ENCODE data around the gene MLLT3. TPM values are rescaled to one million over a fixed set of nuclear protein-coding genes. Genes with fewer than 3 reads are reported as not detected.

MLLT3 gene
- total and polyA plus RNA-seq, 9 donors: 8.7 to 15.4 (median 13.8) TPM

GRCh38 chr9:20320921-20321320, 301.4 kb downstream of the MLLT3 start:
- Histone ChIP-seq H3K27ac (no peak overlapping the region), H3K36me3 (no peaks in the 10 kb centered on the region), H3K9me3 (no peaks in the 10 kb centered on the region), H3K4me1 (ENCODE audit: insufficient read depth) (no peaks in the 10 kb centered on the region), H3K27me3 (no peaks in the 10 kb centered on the region), H3K4me3 (no peak overlapping the region)
- DNase-seq: no peak
- intact Hi-C loops (cut with DNase I): no loop called here
- 69 to 94% (median 86%) methylated on average over 2 of the region's 2 CpGs for WGBS, 3 donors
- no peak for TF ChIP-seq CTCF (IDR thresholded peaks at IDR 0.05)
- no peak for TF ChIP-seq EP300 (IDR thresholded peaks at IDR 0.05)
- TF ChIP-seq POLR2A (IDR thresholded peaks at IDR 0.05): no peak

GRCh38 chr9:20319641-20320337, 302.5 kb downstream of the MLLT3 start:
- DNase-seq: no peak
- intact Hi-C loops (cut with DNase I): no loop called here
- H3K4me1 ChIP-seq (ENCODE audit: insufficient read depth): no peaks in the 10 kb centered on the region
- H3K9me3 ChIP-seq: no peaks in the 10 kb centered on the region
- no peak overlapping the region for H3K4me3 ChIP-seq
- H3K27me3 ChIP-seq: no peaks in the 10 kb centered on the region
- H3K36me3 ChIP-seq: no peaks in the 10 kb centered on the region
- no peak overlapping the region for H3K27ac ChIP-seq
- no peak for TF ChIP-seq EP300 (IDR thresholded peaks at IDR 0.05)
- no peak for TF ChIP-seq CTCF (IDR thresholded peaks at IDR 0.05)
- TF ChIP-seq POLR2A (IDR thresholded peaks at IDR 0.05): no peak
- WGBS, 3 donors: 63 to 77% (median 75%) methylated on average over 7 of the region's 7 CpGs

- intact Hi-C loops (cut with DNase I): no loop called here
- WGBS, 3 donors: 76 to 85% (median 79%) methylated on average over 8 of the region's 8 CpGs
Observed at GRCh38 chr9:20319241-20319640, 303.1 kb downstream of the MLLT3 start.

GRCh38 chr9:20317701-20318100, 304.6 kb downstream of the MLLT3 start:
- Histone ChIP-seq H3K36me3 (no peaks in the 10 kb centered on the region), H3K27ac (no peak overlapping the region), H3K4me1 (ENCODE audit: insufficient read depth) (no peaks in the 10 kb centered on the region), H3K27me3 (no peaks in the 10 kb centered on the region), H3K9me3 (no peaks in the 10 kb centered on the region), H3K4me3 (no peak overlapping the region)
- TF ChIP-seq EP300 (IDR thresholded peaks at IDR 0.05): no peak
- intact Hi-C loops (cut with DNase I): no loop called here
- 86 to 96% (median 86%) methylated on average over 5 of the region's 5 CpGs for WGBS, 3 donors
- no peak for DNase-seq

More at GRCh38 chr9:20319241-20319640, 303.1 kb downstream of the MLLT3 start:
- Histone ChIP-seq H3K27me3 (no peaks in the 10 kb centered on the region), H3K9me3 (no peaks in the 10 kb centered on the region), H3K4me1 (ENCODE audit: insufficient read depth) (no peaks in the 10 kb centered on the region), H3K27ac (no peak overlapping the region), H3K4me3 (no peak overlapping the region), H3K36me3 (no peaks in the 10 kb centered on the region)
- TF ChIP-seq POLR2A (IDR thresholded peaks at IDR 0.05): no peak
- TF ChIP-seq EP300 (IDR thresholded peaks at IDR 0.05): no peak
- no peak for TF ChIP-seq CTCF (IDR thresholded peaks at IDR 0.05)
- no peak for DNase-seq

GRCh38 chr9:20316372-20316771, 305.9 kb downstream of the MLLT3 start:
- Histone ChIP-seq H3K4me1 (ENCODE audit: insufficient read depth) (no peaks in the 10 kb centered on the region), H3K27ac (no peak overlapping the region)
- WGBS, 3 donors: 86 to 92% (median 90%) methylated on average over 9 of the region's 9 CpGs

More at GRCh38 chr9:20316372-20316771, 305.9 kb downstream of the MLLT3 start:
- Histone ChIP-seq H3K9me3 (no peaks in the 10 kb centered on the region), H3K36me3 (no peaks in the 10 kb centered on the region), H3K27me3 (no peaks in the 10 kb centered on the region), H3K4me3 (no peak overlapping the region)
- DNase-seq: no peak
- intact Hi-C loops (cut with DNase I): no loop called here
- TF ChIP-seq POLR2A (IDR thresholded peaks at IDR 0.05) (no peak), EP300 (IDR thresholded peaks at IDR 0.05) (no peak), CTCF (IDR thresholded peaks at IDR 0.05) (no peak)
